ENCODE results near the gene HNF4A. TPM values are rescaled to one million over a fixed set of nuclear protein-coding genes. Genes with fewer than 3 reads are reported as not detected.

Gene HNF4A
- total and polyA plus RNA-seq, 5 donors from 2014 or later = not detected

DNA sequence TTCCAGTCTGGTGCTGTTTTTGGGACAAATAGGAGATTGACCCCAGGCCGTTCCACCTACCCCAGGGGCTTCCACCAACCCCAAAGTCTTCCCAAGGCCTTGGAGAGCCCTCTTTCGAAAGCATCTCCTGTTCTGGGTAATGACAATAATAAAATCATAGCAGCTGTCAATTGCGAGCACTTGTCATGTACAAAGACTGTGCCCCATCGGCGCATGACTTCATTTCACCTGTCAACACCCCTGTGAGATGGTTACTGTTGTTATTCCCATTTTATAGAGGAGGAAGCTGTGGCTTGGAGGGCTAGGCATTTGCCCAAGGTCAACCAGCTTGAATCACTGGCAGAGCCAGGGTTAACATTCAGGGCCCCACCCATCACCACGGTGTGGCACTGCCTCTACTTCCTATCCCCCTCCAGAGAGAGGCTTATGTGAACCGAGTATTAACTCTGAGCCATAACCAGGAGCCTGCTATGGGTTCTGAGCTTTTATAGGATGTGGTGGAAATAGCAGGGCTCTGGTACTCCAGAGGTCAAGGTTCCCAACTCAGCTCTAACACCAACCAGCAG lies 51.2 kb downstream of the HNF4A start:
- DNase-seq (no peak), ATAC-seq (ENCODE audit: low read depth in 2 of 2) (no peak)
- no peaks in the 10 kb centered on the region for H3K4me1 ChIP-seq (ENCODE audit: control insufficient read depth, insufficient read depth, low read length, poor library complexity, severe bottlenecking)
- Mint-ChIP-seq H3K27me3 (peaks cover 5% of the 10 kb centered on the region), H3K4me1 (no peaks in the 10 kb centered on the region), H3K27ac (no peak overlapping the region), H3K9me3 (peaks cover 0 to 2% (median 0%) of the 10 kb centered on the region in 7 donors), H3K36me3 (no peaks in the 10 kb centered on the region), H3K4me3 (no peak overlapping the region)
- no peak overlapping the region for H3K4me3 ChIP-seq (ENCODE audit: low read depth, low read length)
- peaks cover 2% of the 10 kb centered on the region for H3K27me3 ChIP-seq (ENCODE audit: control insufficient read depth, insufficient read depth, low read length)
- H3K9me3 ChIP-seq (ENCODE audit: control insufficient read depth in 2 of 2, low read length in 2 of 2) = no peaks in the 10 kb centered on the region
- H3K36me3 ChIP-seq (ENCODE audit: control insufficient read depth, insufficient read depth, low read length) = no peaks in the 10 kb centered on the region
- no peak overlapping the region for H3K27ac ChIP-seq (ENCODE audit: insufficient read depth, low read length, poor library complexity, severe bottlenecking)

DNA sequence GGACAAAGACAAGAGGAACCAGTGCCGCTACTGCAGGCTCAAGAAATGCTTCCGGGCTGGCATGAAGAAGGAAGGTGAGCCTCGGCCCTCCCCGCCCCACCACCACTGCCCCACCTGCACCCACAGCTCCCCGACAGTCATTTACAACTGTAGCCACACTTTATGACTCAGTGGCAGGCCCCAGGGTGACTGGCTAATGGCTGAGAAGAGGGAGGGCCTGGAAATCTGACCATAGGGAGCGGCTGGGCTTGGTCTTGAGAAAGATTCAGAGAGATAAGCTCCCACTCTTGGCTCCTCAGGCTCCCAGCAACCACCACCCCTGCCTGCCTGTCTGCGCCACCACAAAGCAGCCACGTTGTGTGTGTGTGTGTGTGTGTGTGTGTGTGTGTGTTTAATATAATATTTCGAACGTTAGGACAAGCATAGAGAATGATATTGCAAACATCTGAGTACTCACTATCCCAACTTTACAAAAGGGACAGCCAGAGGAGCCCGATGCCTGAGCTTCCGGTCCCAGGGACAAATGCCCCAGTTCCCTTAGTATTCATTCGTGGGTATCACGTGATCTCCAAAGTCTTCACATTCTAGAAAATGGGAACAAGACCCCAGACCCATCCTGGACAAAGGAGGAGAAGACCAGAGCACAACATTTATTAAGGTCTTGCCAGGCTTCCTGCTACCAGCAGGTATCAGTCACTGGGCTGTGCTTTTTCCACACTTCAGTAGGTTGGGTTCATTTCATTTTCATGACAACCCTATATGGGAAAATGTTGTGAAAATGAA lies 52.1 kb downstream of the HNF4A start:
- Histone ChIP-seq H3K4me1 (ENCODE audit: control insufficient read depth, insufficient read depth, low read length, poor library complexity, severe bottlenecking) (no peaks in the 10 kb centered on the region), H3K4me3 (ENCODE audit: low read depth, low read length) (no peak overlapping the region), H3K27me3 (ENCODE audit: control insufficient read depth, insufficient read depth, low read length) (peaks cover 2% of the 10 kb centered on the region), H3K36me3 (ENCODE audit: control insufficient read depth, insufficient read depth, low read length) (no peaks in the 10 kb centered on the region), H3K9me3 (ENCODE audit: control insufficient read depth in 2 of 2, low read length in 2 of 2) (no peaks in the 10 kb centered on the region), H3K27ac (ENCODE audit: insufficient read depth, low read length, poor library complexity, severe bottlenecking) (no peak overlapping the region)
- Mint-ChIP-seq H3K36me3 (no peaks in the 10 kb centered on the region), H3K4me1 (no peaks in the 10 kb centered on the region), H3K27me3 (peaks cover 10% of the 10 kb centered on the region), H3K4me3 (no peak overlapping the region), H3K9me3 (peaks cover 0 to 4% (median 0%) of the 10 kb centered on the region in 7 donors), H3K27ac (no peak overlapping the region)
- no peak for ATAC-seq (ENCODE audit: low read depth in 2 of 2)
- no peak for DNase-seq

DNA sequence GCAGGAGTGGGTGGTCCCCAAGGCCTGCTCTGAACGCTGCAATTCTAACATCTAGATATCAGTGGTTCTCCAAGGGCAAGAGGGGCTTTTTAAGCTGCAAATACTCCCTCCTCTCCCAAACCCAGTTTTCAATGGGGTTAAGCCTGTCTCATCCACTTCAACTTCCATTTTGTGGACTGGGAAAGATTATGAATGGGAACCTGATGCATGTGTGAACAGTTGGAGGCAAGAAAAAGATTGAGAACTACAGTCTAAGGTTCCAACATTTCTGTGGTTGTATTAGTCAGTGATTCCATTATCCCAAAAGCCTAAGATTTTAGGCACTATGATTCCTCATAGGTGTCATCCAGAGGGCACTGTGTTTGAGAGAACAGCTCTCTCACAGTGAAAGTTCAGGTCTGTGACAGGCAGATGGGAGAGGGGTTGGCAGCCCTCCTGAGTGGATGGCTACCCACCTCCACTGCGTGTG lies 53.7 kb downstream of the HNF4A start:
- Mint-ChIP-seq H3K27ac (no peak overlapping the region), H3K36me3 (no peaks in the 10 kb centered on the region), H3K27me3 (peaks cover 10% of the 10 kb centered on the region), H3K4me1 (no peaks in the 10 kb centered on the region), H3K9me3 (peaks cover 0 to 4% (median 0%) of the 10 kb centered on the region in 7 donors), H3K4me3 (no peak overlapping the region)
- Histone ChIP-seq H3K4me3 (ENCODE audit: low read depth, low read length) (no peak overlapping the region), H3K36me3 (ENCODE audit: control insufficient read depth, insufficient read depth, low read length) (no peaks in the 10 kb centered on the region), H3K9me3 (ENCODE audit: control insufficient read depth in 2 of 2, low read length in 2 of 2) (no peaks in the 10 kb centered on the region), H3K4me1 (ENCODE audit: control insufficient read depth, insufficient read depth, low read length, poor library complexity, severe bottlenecking) (no peaks in the 10 kb centered on the region), H3K27ac (ENCODE audit: insufficient read depth, low read length, poor library complexity, severe bottlenecking) (no peak overlapping the region), H3K27me3 (ENCODE audit: control insufficient read depth, insufficient read depth, low read length) (peaks cover 2% of the 10 kb centered on the region)
- DNase-seq (no peak), ATAC-seq (ENCODE audit: low read depth in 2 of 2) (no peak)

DNA sequence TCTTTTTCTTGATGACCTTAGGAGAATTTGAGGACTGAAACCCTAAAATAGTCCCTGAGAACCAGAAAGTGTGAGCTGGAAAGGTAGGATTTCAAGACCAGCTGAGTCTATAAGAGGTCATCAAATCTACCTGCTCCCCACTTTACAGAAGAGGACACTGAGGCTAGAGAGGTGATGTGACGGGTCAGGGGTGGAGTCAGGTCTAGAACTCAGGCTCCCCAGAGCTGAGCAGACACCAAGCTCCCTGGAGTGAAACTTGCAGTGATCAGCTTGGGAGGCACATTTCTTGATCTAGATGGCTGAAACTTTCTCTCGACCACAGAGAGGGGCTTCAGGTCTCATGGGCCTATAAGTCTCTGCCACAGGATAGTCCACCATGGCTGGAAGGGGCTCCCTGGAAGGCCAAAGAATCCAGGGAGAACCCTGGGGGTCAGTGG lies 55.1 kb downstream of the HNF4A start:
- H3K27me3 Mint-ChIP-seq = peaks cover 14% of the 10 kb centered on the region
- Histone ChIP-seq H3K4me3 (ENCODE audit: low read depth, low read length) (no peak overlapping the region), H3K27ac (ENCODE audit: insufficient read depth, low read length, poor library complexity, severe bottlenecking) (no peak overlapping the region), H3K4me1 (ENCODE audit: control insufficient read depth, insufficient read depth, low read length, poor library complexity, severe bottlenecking) (no peaks in the 10 kb centered on the region), H3K27me3 (ENCODE audit: control insufficient read depth, insufficient read depth, low read length) (peaks cover 2% of the 10 kb centered on the region), H3K9me3 (ENCODE audit: control insufficient read depth in 2 of 2, low read length in 2 of 2) (no peaks in the 10 kb centered on the region), H3K36me3 (ENCODE audit: control insufficient read depth, insufficient read depth, low read length) (no peaks in the 10 kb centered on the region)
- no peaks in the 10 kb centered on the region for H3K36me3 Mint-ChIP-seq
- DNase-seq (no peak), ATAC-seq (ENCODE audit: low read depth in 2 of 2) (no peak)
- no peak overlapping the region for H3K4me3 Mint-ChIP-seq
- peak overlapping the region in 1 of 3 donors; percentile 20 for H3K27ac Mint-ChIP-seq
- peaks cover 0 to 2% (median 0%) of the 10 kb centered on the region in 7 donors for H3K9me3 Mint-ChIP-seq
- H3K4me1 Mint-ChIP-seq = no peaks in the 10 kb centered on the region

DNA sequence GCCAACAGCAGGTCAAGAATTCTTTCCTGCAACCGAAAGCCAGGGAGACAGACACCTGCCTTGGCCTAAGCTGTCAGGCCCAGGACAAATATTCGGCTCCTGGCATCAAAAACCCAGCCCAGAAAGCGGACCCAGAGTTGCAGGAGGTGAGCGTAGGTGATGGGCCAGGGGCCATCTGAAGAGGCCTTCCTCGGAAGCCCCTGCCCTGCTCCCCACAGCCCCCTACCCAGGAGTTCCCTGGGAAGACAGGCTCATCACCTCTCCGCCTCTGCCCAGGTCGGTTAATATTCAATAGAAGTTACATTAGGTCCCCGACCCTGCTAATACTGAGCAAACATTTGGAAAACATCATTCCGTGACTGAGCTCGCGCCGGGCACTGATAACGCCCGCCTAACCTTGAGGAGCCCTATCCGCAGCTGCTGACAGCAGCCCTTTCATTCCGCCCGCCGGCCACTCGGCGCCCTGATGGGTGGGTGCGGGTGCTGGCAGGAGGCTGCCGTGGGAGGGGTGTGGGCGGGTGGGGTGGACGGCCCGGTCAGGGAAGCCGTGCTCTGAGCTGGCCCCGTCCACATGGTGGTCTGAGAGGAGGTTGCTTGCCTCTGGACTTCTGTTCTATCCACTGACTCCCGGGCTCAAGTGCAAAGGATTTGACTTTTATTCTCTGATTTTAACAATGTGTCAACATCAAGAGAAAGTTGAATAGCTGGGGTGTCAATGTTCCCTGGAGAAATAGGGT lies 55.7 kb downstream of the HNF4A start:
- Histone ChIP-seq H3K36me3 (ENCODE audit: control insufficient read depth, insufficient read depth, low read length) (no peaks in the 10 kb centered on the region), H3K4me1 (ENCODE audit: control insufficient read depth, insufficient read depth, low read length, poor library complexity, severe bottlenecking) (no peaks in the 10 kb centered on the region), H3K27me3 (ENCODE audit: control insufficient read depth, insufficient read depth, low read length) (peaks cover 2% of the 10 kb centered on the region), H3K27ac (ENCODE audit: insufficient read depth, low read length, poor library complexity, severe bottlenecking) (no peak overlapping the region), H3K4me3 (ENCODE audit: low read depth, low read length) (no peak overlapping the region), H3K9me3 (ENCODE audit: control insufficient read depth in 2 of 2, low read length in 2 of 2) (no peaks in the 10 kb centered on the region)
- Mint-ChIP-seq H3K4me1 (no peaks in the 10 kb centered on the region), H3K4me3 (no peak overlapping the region), H3K27ac (no peak overlapping the region), H3K9me3 (peaks cover 0 to 2% (median 0%) of the 10 kb centered on the region in 7 donors), H3K27me3 (peaks cover 14% of the 10 kb centered on the region), H3K36me3 (no peaks in the 10 kb centered on the region)
- ATAC-seq (ENCODE audit: low read depth in 2 of 2) (no peak), DNase-seq (no peak)

DNA sequence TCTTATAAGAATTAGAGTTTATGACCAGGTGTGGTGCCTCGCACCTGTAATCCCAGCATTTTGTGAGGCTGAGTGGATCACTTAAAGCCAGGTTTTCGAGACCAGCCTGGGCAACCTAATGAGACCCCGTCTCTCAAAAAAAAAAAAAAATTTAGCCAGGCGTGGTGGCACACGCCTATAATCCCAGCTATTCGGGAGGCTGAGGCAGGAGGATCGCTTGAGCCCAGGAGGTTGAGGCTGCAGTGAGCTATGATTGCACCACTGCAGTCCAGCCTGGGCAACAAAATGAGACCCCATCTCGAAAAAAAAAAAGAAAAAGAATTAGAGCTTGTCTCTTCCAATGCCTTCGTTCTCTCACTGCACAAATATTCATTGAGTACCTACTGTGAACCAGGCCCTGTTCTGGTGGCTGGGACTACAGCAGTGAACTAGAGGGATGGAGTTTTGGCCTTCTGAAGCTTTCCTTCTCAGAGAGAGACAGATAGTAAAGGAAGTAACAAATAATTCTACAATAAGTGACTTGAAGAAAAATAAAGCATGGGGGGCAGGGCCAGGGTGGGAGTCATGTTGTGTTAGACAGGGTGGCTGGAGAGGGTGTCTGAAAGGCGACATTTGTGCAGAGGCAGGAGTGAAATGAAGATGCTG lies 56.4 kb downstream of the HNF4A start:
- H3K27ac Mint-ChIP-seq = no peak overlapping the region
- peaks cover 0 to 2% (median 0%) of the 10 kb centered on the region in 7 donors for H3K9me3 Mint-ChIP-seq
- H3K4me1 Mint-ChIP-seq = no peaks in the 10 kb centered on the region
- peaks cover 2% of the 10 kb centered on the region for H3K27me3 ChIP-seq (ENCODE audit: control insufficient read depth, insufficient read depth, low read length)
- DNase-seq (no peak), ATAC-seq (ENCODE audit: low read depth in 2 of 2) (no peak)
- no peaks in the 10 kb centered on the region for H3K36me3 Mint-ChIP-seq
- H3K27ac ChIP-seq (ENCODE audit: insufficient read depth, low read length, poor library complexity, severe bottlenecking) = no peak overlapping the region
- H3K4me3 Mint-ChIP-seq = no peak overlapping the region
- no peaks in the 10 kb centered on the region for H3K9me3 ChIP-seq (ENCODE audit: control insufficient read depth in 2 of 2, low read length in 2 of 2)
- H3K4me1 ChIP-seq (ENCODE audit: control insufficient read depth, insufficient read depth, low read length, poor library complexity, severe bottlenecking) = no peaks in the 10 kb centered on the region
- no peak overlapping the region for H3K4me3 ChIP-seq (ENCODE audit: low read depth, low read length)
- H3K27me3 Mint-ChIP-seq = peaks cover 14% of the 10 kb centered on the region
- H3K36me3 ChIP-seq (ENCODE audit: control insufficient read depth, insufficient read depth, low read length) = no peaks in the 10 kb centered on the region

DNA sequence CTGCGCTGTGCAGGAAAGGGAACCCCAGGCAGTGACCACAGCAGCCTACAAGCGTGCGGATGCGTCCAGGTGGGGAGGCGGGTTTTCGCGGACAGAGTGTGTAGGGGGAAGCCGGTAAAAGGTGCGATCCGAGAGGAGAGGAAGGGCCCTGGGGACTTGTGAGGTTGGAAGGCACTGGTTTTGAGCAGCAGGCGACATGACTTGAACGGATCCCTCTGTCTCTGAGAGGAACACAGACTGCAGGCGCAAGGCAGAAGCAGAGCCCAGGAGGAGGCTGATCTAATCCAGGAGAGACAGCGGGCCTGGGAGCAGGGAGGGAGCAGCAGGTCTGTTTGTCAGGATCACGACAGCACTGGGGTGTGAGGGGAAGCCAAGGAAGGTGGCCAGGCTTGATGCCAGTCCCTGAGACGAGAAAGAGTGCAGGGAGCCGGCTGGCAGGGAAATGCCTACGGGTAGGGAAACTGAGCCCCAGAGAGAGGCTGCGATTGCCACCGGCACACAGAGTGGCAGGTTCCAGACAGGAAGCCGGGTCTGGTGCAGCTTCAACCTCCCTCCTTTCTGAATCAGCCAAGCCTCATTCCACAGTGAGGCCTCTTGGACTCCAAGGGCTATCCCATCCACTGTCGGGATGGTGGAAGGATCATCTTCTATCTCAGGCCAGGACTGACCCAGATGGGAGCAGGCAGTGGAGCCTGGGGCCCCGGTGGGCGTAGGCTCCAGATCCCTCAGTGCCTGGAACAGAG lies 57.1 kb downstream of the HNF4A start:
- H3K4me1 ChIP-seq (ENCODE audit: control insufficient read depth, insufficient read depth, low read length, poor library complexity, severe bottlenecking) = no peaks in the 10 kb centered on the region
- Mint-ChIP-seq H3K36me3 (no peaks in the 10 kb centered on the region), H3K9me3 (peaks cover 0 to 2% (median 0%) of the 10 kb centered on the region in 7 donors), H3K4me1 (no peaks in the 10 kb centered on the region), H3K27ac (no peak overlapping the region), H3K4me3 (peak overlapping the region in 1 of 4 donors; percentile 16), H3K27me3 (peaks cover 14% of the 10 kb centered on the region)
- peaks cover 2% of the 10 kb centered on the region for H3K27me3 ChIP-seq (ENCODE audit: control insufficient read depth, insufficient read depth, low read length)
- no peak for DNase-seq
- H3K4me3 ChIP-seq (ENCODE audit: low read depth, low read length) = no peak overlapping the region
- H3K27ac ChIP-seq (ENCODE audit: insufficient read depth, low read length, poor library complexity, severe bottlenecking) = no peak overlapping the region
- no peaks in the 10 kb centered on the region for H3K36me3 ChIP-seq (ENCODE audit: control insufficient read depth, insufficient read depth, low read length)
- no peak for ATAC-seq (ENCODE audit: low read depth in 2 of 2)
- no peaks in the 10 kb centered on the region for H3K9me3 ChIP-seq (ENCODE audit: control insufficient read depth in 2 of 2, low read length in 2 of 2)
